Gastrocnemius medialis (tissue), 4 donors: ENCODE data around the gene CDK9. TPM values are rescaled to one million over a fixed set of nuclear protein-coding genes. Genes with fewer than 3 reads are reported as not detected.

Experiments used
- ATAC-seq, 2 donors: fragments of 150-250 bp; one replicate each; pipeline ENCODE4 v1.9.1; 2016
- DNase-seq, 2 donors: peaks; one replicate each; pipeline ENCODE4 v3.0.0-alpha.2; 2019
- H3K27ac ChIP-seq, 4 donors: fragments of 200-600 bp; sonication (generic); 1 replicate in 1 of 4; 2 replicates in 3 of 4; pipeline ENCODE4 v1.5.1; 2016 to 2018; ENCODE audit warnings: mild to moderate bottlenecking in 2 of 4, moderate library complexity in 1 of 4
- H3K27me3 ChIP-seq, 3 donors: fragments of 200-600 bp; sonication (generic) in 2 of 3; 1 replicate in 1 of 3; 2 replicates in 2 of 3; pipeline versions ENCODE4 v1.5.1 to v1.6.0; 2016 to 2019; ENCODE audit warnings: mild to moderate bottlenecking in 1 of 3, moderate library complexity in 1 of 3
- H3K36me3 ChIP-seq, 2 donors: fragments of 200-600 bp; sonication (generic) in 1 of 2; one replicate each; pipeline ENCODE4 v1.5.1; 2017 to 2018
- H3K4me1 ChIP-seq, 2 donors: fragments of 200-600 bp; sonication (generic) in 1 of 2; one replicate each; pipeline ENCODE4 v1.5.1; 2016 to 2017; ENCODE audit warnings: mild to moderate bottlenecking in 2 of 2
- H3K4me3 ChIP-seq, 4 donors: fragments of 200-600 bp; sonication (generic) in 3 of 4; 1 replicate in 1 of 4; 2 replicates in 3 of 4; pipeline ENCODE4 v1.5.1; 2016 to 2019; ENCODE audit warnings: mild to moderate bottlenecking in 2 of 4
- H3K9me3 ChIP-seq, 3 donors: fragments of 200-600 bp; sonication (generic) in 2 of 3; 1 replicate in 1 of 3; 2 replicates in 2 of 3; pipeline ENCODE4 v1.5.1; 2016 to 2019
- POLR2A ChIP-seq, 2 donors: fragments of 450-650 bp; IDR thresholded peaks; one replicate each; pipeline ENCODE4 v1.6.1; 2017; ENCODE audit warnings: antibody characterized with exemption in 2 of 2, mild to moderate bottlenecking in 2 of 2, moderate library complexity in 2 of 2
- in situ Hi-C, 4 donors: fragments of 200-750 bp; cut with MboI; loops; one replicate each; pipeline versions ENCODE4 v1.15.0 to v1.8.0; 2017; ENCODE audit warnings: low sequenced_read_pairs in 4 of 4
- intact Hi-C: fragments of 100-400 bp; cut with DNase I; formaldehyde crosslinking; loops from one replicate; pipeline ENCODE4 v1.15.1; 2023; ENCODE audit warnings: low total_unique reads
- total RNA-seq, 4 donors: library from RNA; depleted of rRNA; stranded (reverse); fragments of >200 nt; gene quantifications; one replicate each; pipeline versions ENCODE4 v1.1.0 to v1.2.3, GENCODE V29; 2016
- TF ChIP-seq, protein P1 (sequence below), 5 experiments: fragments of 450-650 bp in 3 of 5; fragments of 200-600 bp in 2 of 5; sonication (generic) in 2 of 5; IDR thresholded peaks in 4 of 5; conservative IDR thresholded peaks in 1 of 5; 1 replicate in 4 of 5; 2 replicates in 1 of 5; pipeline ENCODE4 v1.5.1; 2016 to 2019; ENCODE audit warnings: antibody characterized with exemption in 5 of 5, mild to moderate bottlenecking in 3 of 5, moderate library complexity in 3 of 5

The CDK9 gene
- total RNA-seq, 4 donors from 2014 or later: 50.3 to 71.2 (median 51.2) TPM

DNA sequence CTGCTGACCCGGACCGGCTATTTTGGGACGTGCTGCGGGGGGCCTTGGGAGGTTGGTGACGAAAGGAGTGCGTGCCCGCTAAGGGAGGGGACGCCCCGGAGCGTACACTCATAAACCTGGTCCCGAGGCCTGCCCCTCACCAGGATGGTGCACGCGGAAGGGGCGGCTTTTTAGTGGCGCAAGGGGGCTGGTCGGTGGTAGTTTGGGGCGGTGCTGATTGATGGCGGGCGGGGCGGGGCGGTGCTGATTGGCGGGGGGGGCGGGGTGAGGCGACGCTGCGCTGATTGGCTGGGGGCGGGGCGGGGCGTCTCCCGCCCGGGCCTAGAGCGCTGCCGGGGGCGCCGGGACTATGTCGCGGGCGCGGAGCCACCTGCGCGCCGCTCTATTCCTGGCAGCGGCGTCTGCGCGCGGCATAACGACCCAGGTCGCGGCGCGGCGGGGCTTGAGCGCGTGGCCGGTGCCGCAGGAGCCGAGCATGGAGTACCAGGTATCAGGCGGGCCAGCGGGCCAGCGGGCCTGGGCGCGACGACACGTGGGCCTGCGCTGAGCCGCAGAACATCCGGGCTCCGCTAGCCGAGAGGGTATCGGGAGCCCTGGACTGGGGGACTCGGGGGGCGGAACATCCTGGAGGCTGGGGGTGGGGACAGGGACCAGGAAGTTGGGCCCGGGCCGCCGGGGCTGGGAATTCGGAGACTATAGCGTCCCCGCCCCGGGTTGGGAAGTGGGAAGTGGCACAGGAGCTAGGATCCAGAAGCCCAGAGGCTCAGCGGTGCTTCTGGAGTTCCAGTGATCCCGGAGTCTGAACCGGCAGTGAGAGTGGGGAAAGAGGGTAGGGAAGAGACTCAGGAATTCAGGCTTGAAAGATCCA lies 17.0 kb downstream of the CDK9 start, which contains the start of gene FPGS:
Gene FPGS (plus strand): TSS at position 307 of the 868 bp plus-strand sequence. CDS start 43 bp downstream, at position 350.
- no peaks in the 10 kb centered on the region for H3K27me3 ChIP-seq
- H3K4me1 ChIP-seq: peaks cover 23 to 41% of the 10 kb centered on the region in 2 donors
- H3K9me3 ChIP-seq: no peaks in the 10 kb centered on the region
- TF ChIP-seq POLR2A (IDR thresholded peaks at IDR 0.05): peak; percentile 80 to 86
- TF ChIP-seq, protein P1, sequence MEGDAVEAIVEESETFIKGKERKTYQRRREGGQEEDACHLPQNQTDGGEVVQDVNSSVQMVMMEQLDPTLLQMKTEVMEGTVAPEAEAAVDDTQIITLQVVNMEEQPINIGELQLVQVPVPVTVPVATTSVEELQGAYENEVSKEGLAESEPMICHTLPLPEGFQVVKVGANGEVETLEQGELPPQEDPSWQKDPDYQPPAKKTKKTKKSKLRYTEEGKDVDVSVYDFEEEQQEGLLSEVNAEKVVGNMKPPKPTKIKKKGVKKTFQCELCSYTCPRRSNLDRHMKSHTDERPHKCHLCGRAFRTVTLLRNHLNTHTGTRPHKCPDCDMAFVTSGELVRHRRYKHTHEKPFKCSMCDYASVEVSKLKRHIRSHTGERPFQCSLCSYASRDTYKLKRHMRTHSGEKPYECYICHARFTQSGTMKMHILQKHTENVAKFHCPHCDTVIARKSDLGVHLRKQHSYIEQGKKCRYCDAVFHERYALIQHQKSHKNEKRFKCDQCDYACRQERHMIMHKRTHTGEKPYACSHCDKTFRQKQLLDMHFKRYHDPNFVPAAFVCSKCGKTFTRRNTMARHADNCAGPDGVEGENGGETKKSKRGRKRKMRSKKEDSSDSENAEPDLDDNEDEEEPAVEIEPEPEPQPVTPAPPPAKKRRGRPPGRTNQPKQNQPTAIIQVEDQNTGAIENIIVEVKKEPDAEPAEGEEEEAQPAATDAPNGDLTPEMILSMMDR (IDR thresholded peaks at IDR 0.05 in 4 of 5, conservative IDR thresholded peaks at IDR 0.05 in 1 of 5): no peak
- ATAC-seq (peak; percentile 74 to 85), DNase-seq (peak; percentile 87 to 88)
- H3K4me3 ChIP-seq: peak within 1 kb of the TSS; percentile 71 to 82 (median 80)
- peak within 1 kb of the TSS; percentile 94 to 98 (median 96) for H3K27ac ChIP-seq
- H3K36me3 ChIP-seq: peaks cover 0 to 32% of the 10 kb centered on the region in 2 donors
- in situ Hi-C loops (loop anchor here in 1 of 4 donors (10.0 kb wide), 1 partner anchor 62 kb away; no protein-coding TSS in a partner anchor), intact Hi-C loops (loop anchor here (1.0 to 10.0 kb wide), 4 partner anchors 18 to 292 kb away; partner anchors contain the start of genes AK1 and ST6GALNAC4)

DNA sequence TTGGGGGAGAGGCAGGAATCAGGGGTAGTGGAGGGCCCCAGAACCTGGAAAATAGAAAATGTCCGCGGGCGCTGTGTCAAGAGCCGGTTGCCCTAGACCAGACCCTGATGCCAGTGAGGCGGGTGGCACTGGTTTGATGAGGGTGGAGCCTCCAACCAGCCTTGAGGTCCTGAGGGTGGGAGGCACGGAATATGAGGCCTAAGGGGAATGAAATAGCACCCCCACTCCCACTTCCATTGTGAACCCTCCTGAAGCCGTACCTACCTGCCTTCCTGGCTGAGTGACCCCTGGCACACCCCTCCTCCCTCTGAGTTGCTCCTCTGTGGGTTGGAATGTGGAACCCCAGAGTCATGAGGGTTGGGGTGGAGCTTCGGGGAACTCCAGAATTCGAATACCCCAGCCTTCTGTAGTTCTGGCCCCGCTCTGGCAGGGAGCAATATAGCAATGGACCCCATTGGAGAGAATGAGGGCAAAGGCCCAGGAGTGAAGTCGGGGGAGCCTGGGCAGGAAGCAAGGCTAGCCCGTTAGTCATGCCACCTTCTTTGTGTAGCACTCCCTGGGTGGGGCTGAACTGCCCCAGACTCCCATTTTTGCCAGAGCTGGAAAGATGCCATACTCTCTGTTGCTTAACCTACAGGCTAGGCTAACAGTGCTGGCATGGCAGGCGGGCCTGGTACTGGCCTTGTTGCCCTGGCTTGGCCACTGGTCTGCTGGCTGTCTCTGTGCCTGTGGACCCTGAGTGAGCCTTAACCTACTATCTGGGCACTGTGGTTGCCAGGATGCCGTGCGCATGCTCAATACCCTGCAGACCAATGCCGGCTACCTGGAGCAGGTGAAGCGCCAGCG lies 17.9 kb downstream of the CDK9 start:
- ATAC-seq: peak; percentile 33 to 47

DNA sequence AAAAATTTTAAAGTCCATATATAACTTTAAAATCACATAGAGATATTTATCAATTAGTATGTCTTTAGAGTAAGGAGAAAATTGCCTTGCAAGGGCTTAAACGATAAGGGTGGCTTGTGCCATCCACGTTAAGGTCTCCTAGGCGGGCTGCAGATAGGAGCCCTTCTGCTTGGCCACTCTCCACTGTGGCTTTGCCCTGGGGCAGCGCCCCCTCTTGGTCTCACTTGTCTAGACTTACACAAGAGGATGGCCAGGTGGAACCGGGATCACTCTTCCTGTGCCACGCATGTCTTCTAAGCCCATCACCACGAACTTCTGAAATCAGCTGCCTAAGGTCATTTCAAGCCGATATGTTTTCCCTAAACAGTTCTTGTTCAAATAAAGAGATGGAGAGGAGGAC lies 19.8 kb downstream of the CDK9 start:
- TF ChIP-seq POLR2A (IDR thresholded peaks at IDR 0.05): no peak
- TF ChIP-seq, protein P1 (IDR thresholded peaks at IDR 0.05 in 4 of 5, conservative IDR thresholded peaks at IDR 0.05 in 1 of 5): peak in 1 of 5 experiments; percentile 16
- in situ Hi-C loops: loop anchor here in 1 of 4 donors (10.0 kb wide), 1 partner anchor 59 kb away; no protein-coding TSS in a partner anchor
- Histone ChIP-seq H3K27me3 (no peaks in the 10 kb centered on the region), H3K9me3 (no peaks in the 10 kb centered on the region), H3K4me1 (peaks cover 23 to 41% of the 10 kb centered on the region in 2 donors), H3K27ac (peak overlapping the region in 2 of 4 donors; percentile 94 to 97), H3K36me3 (peaks cover 0 to 50% of the 10 kb centered on the region in 2 donors), H3K4me3 (no peak overlapping the region)
- no peak for DNase-seq
- ATAC-seq: no peak
- intact Hi-C loops: loop anchor here (10.0 kb wide), 1 partner anchor 289 kb away; no protein-coding TSS in a partner anchor

More for the DNA sequence above, 17.9 kb downstream of the CDK9 start:
- TF ChIP-seq, protein P1 (IDR thresholded peaks at IDR 0.05 in 4 of 5, conservative IDR thresholded peaks at IDR 0.05 in 1 of 5): no peak
- no peak for TF ChIP-seq POLR2A (IDR thresholded peaks at IDR 0.05)
- Histone ChIP-seq H3K9me3 (no peaks in the 10 kb centered on the region), H3K36me3 (peaks cover 0 to 41% of the 10 kb centered on the region in 2 donors), H3K4me1 (peaks cover 23 to 41% of the 10 kb centered on the region in 2 donors), H3K4me3 (peak overlapping the region; percentile 71 to 82 (median 80)), H3K27me3 (no peaks in the 10 kb centered on the region), H3K27ac (peak overlapping the region; percentile 94 to 98 (median 96))
- intact Hi-C loops (loop anchor here (2.0 to 10.0 kb wide), 2 partner anchors 73 to 291 kb away; partner anchors contain the start of gene AK1), in situ Hi-C loops (loop anchor here in 1 of 4 donors (10.0 kb wide), 1 partner anchor 61 kb away; no protein-coding TSS in a partner anchor)
- peak; percentile 49 to 79 for DNase-seq

DNA sequence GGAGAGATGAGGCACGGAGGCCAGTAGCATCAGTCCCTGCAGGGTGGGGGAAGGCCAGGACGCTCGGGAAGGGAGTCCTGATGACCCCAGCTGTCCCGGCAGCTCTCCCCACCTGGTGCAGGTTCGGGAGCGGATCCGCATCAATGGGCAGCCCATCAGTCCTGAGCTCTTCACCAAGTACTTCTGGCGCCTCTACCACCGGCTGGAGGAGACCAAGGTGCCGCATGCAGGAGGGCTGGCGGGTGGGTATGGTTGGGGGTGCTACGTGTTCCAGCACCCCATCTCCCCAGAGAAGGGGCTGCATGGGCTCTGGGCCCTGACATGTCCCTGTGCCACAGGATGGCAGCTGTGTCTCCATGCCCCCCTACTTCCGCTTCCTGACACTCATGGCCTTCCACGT lies 21.0 kb downstream of the CDK9 start:
- H3K36me3 ChIP-seq: peaks cover 0 to 61% of the 10 kb centered on the region in 2 donors
- no peaks in the 10 kb centered on the region for H3K9me3 ChIP-seq
- peaks cover 24 to 39% of the 10 kb centered on the region in 2 donors for H3K4me1 ChIP-seq
- intact Hi-C loops (loop anchor here (10.0 kb wide), 1 partner anchor 288 kb away; no protein-coding TSS in a partner anchor), in situ Hi-C loops (loop anchor here in 1 of 4 donors (10.0 kb wide), 1 partner anchor 58 kb away; no protein-coding TSS in a partner anchor)
- no peak overlapping the region for H3K27ac ChIP-seq
- DNase-seq (no peak), ATAC-seq (no peak)
- no peak for TF ChIP-seq POLR2A (IDR thresholded peaks at IDR 0.05)
- TF ChIP-seq, protein P1 (IDR thresholded peaks at IDR 0.05 in 4 of 5, conservative IDR thresholded peaks at IDR 0.05 in 1 of 5): no peak
- no peak overlapping the region for H3K4me3 ChIP-seq
- H3K27me3 ChIP-seq: no peaks in the 10 kb centered on the region
